Sigmoid colon (tissue), 4 donors: ENCODE data around the gene TMEM114.

Experiments used
- POLR2A ChIP-seq, 2 donors: fragments of 450-650 bp; IDR thresholded peaks; one replicate each; pipeline ENCODE4 v1.6.1; 2016; ENCODE audit warnings: antibody characterized with exemption in 2 of 2, mild to moderate bottlenecking in 2 of 2, moderate library complexity in 2 of 2
- POLR2AphosphoS5 ChIP-seq, 4 donors: sonication (generic); formaldehyde crosslinking; IDR thresholded peaks; one replicate each; pipeline ENCODE4 v1.6.1; 2017; ENCODE audit warnings: antibody characterized with exemption in 4 of 4
- TF ChIP-seq, protein P1 (sequence below), 4 experiments: fragments of 450-650 bp in 3 of 4; fragments of 200-600 bp in 1 of 4; IDR thresholded peaks; one replicate each; pipeline ENCODE4 v1.5.1; 2016 to 2019; ENCODE audit warnings: antibody characterized with exemption in 4 of 4, mild to moderate bottlenecking in 3 of 4, moderate library complexity in 2 of 4

DNA sequence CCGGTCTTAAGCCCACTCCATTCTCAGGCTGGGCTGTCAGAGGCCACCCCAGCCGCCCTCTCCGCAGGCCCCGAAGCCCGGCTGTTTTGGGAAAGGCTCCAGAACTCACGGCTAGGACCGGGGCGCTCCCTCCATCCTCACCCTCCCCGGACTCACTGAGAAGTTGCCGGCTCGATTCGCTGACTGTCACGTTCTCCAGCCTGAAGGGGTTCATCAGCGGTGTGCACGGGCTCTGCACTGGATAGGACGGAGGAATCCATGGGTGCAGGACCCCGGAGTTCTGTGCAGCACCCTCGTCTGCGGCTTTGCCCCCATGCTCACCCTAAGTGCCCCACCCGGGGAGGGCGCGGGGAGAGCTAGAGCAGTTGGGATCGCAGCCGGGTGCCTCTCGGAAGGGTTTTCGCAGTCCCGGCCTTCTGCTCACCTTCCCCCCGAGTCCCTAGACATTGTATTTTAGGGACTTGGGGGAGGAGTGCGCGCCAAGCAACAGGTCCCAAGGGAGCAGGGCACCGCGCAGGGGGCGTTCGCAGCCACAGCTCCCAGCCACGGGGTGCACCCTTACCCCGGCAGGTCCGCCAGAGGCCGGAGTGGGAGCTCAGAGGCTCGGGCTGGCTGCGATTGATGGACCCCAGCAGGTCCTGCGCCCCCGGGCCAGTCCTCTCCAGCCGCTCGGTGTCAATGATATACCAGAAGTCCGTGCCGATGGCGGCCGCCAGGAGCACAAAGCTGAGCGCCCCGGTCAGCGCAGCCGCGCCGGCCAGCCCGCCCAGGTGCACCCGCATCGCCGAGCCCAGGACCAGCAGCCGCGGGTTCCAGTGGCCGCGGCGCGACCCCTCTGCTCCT lies 1.0 kb downstream of the TMEM114 start:
- TF ChIP-seq, protein P1, sequence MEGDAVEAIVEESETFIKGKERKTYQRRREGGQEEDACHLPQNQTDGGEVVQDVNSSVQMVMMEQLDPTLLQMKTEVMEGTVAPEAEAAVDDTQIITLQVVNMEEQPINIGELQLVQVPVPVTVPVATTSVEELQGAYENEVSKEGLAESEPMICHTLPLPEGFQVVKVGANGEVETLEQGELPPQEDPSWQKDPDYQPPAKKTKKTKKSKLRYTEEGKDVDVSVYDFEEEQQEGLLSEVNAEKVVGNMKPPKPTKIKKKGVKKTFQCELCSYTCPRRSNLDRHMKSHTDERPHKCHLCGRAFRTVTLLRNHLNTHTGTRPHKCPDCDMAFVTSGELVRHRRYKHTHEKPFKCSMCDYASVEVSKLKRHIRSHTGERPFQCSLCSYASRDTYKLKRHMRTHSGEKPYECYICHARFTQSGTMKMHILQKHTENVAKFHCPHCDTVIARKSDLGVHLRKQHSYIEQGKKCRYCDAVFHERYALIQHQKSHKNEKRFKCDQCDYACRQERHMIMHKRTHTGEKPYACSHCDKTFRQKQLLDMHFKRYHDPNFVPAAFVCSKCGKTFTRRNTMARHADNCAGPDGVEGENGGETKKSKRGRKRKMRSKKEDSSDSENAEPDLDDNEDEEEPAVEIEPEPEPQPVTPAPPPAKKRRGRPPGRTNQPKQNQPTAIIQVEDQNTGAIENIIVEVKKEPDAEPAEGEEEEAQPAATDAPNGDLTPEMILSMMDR (IDR thresholded peaks at IDR 0.05) = no peak
- TF ChIP-seq POLR2AphosphoS5 (IDR thresholded peaks at IDR 0.05) (no peak), POLR2A (IDR thresholded peaks at IDR 0.05) (no peak)
